Fibroblast of the aortic adventitia (primary cell): ENCODE measurements around the gene GDI1. TPM values are rescaled to one million over a fixed set of nuclear protein-coding genes. Genes with fewer than 3 reads are reported as not detected.

Experiments
- DNase-seq: peaks from one replicate; pipeline ENCODE4 v3.0.0-alpha.2; 2010; ENCODE audit warnings: low read depth
- H3K4me3 ChIP-seq: 2 replicates; pipeline ENCODE4 v1.5.1; 2011; ENCODE audit warnings: low read depth, mild to moderate bottlenecking, control low read depth, low read length, moderate library complexity
- CTCF ChIP-seq: IDR thresholded peaks from 2 replicates; pipeline ENCODE4 v1.5.1; 2011; ENCODE audit warnings: mild to moderate bottlenecking, low read length, control low read depth, inconsistent platforms; ENCODE audit not compliant: insufficient read depth
- total RNA-seq: library from RNA; depleted of rRNA; stranded (reverse); fragments of >200 nt; gene quantifications from 2 replicates; pipeline ENCODE4 v1.2.3, GENCODE V29; 2012; ENCODE audit warnings: low replicate concordance

Gene GDI1
- total RNA-seq, 1 donor: 115 TPM

GRCh38 chrX:154452823-154453222, 15.9 kb downstream of the GDI1 start:
- TF ChIP-seq CTCF: no peak
- no peak for DNase-seq
- no peak overlapping the region for H3K4me3 ChIP-seq

- TF ChIP-seq CTCF: no peak
- no peak for DNase-seq
- H3K4me3 ChIP-seq: peak overlapping the region; percentile 58
These were observed 20.6 kb downstream of the GDI1 start for GRCh38 chrX:154457491-154458115.

GRCh38 chrX:154458116-154458953, 21.4 kb downstream of the GDI1 start, which contains the start of gene PLXNA3:
Gene PLXNA3 (plus strand): TSS chrX:154458281. CDS start chrX:154460184, 1,903 bp downstream.
- TF ChIP-seq CTCF: no peak
- peak within 1 kb of the TSS; percentile 75 for H3K4me3 ChIP-seq
- no peak for DNase-seq

- DNase-seq: no peak
- no peak for TF ChIP-seq CTCF
- peak overlapping the region; percentile 75 for H3K4me3 ChIP-seq
These were observed 22.2 kb downstream of the GDI1 start for GRCh38 chrX:154458954-154459778.

GRCh38 chrX:154459832-154460231, 22.9 kb downstream of the GDI1 start:
- DNase-seq: no peak
- no peak for TF ChIP-seq CTCF
- peak overlapping the region; percentile 75 for H3K4me3 ChIP-seq

- no peak for TF ChIP-seq CTCF
- peak overlapping the region; percentile 75 for H3K4me3 ChIP-seq
- DNase-seq: no peak
These were observed 23.4 kb downstream of the GDI1 start for GRCh38 chrX:154460326-154460725.
